Measurements from ENCODE around the gene RAD51B.

RAD51B gene

GRCh38 chr14:68349900-68350629, 530.5 kb downstream of the RAD51B start:
- peaks cover 36% of the 10 kb centered on the region for H3K4me1 Mint-ChIP-seq
- no peak for ATAC-seq
- H3K4me3 Mint-ChIP-seq, result no peak overlapping the region
- H3K9me3 Mint-ChIP-seq, result peaks cover 4% of the 10 kb centered on the region
- peaks cover 12% of the 10 kb centered on the region for H3K36me3 Mint-ChIP-seq
- H3K27me3 Mint-ChIP-seq, result no peaks in the 10 kb centered on the region
- no peak overlapping the region for H3K27ac Mint-ChIP-seq

- H3K4me1 Mint-ChIP-seq, result peaks cover 40% of the 10 kb centered on the region
- ATAC-seq, result no peak
- H3K27ac Mint-ChIP-seq, result no peak overlapping the region
- peaks cover 5% of the 10 kb centered on the region for H3K36me3 Mint-ChIP-seq
- H3K4me3 Mint-ChIP-seq, result no peak overlapping the region
- no peaks in the 10 kb centered on the region for H3K27me3 Mint-ChIP-seq
- no peaks in the 10 kb centered on the region for H3K9me3 Mint-ChIP-seq
Observed at GRCh38 chr14:68355415-68355814, 535.8 kb downstream of the RAD51B start.

DNA sequence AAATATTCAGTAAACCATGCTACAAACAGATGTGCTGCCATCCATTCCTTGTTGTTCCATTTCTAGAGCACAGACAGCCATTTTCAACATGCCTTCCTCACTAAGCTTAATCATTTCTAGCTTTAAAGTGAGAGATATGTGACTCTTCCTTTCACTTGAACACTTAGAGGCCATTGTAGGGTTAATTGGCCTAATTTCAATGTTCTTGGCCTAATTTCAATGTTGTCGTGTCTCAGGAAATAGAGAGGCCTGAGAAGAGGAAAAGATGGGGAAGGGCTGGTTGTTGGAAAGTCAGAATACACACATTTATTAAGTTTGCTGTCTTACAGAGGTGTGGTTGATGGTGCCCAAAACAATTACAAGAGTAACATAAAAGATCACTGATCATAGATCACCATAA, 538.2 kb downstream of the RAD51B start:
- no peak overlapping the region for H3K4me3 Mint-ChIP-seq
- no peaks in the 10 kb centered on the region for H3K9me3 Mint-ChIP-seq
- no peaks in the 10 kb centered on the region for H3K27me3 Mint-ChIP-seq
- peaks cover 8% of the 10 kb centered on the region for H3K36me3 Mint-ChIP-seq
- H3K4me1 Mint-ChIP-seq, result peaks cover 43% of the 10 kb centered on the region
- peak overlapping the region; percentile 28 for H3K27ac Mint-ChIP-seq
- no peak for ATAC-seq

GRCh38 chr14:68358500-68358899, 538.9 kb downstream of the RAD51B start:
- H3K4me1 Mint-ChIP-seq, result peaks cover 45% of the 10 kb centered on the region
- H3K27me3 Mint-ChIP-seq, result no peaks in the 10 kb centered on the region
- H3K36me3 Mint-ChIP-seq, result peaks cover 8% of the 10 kb centered on the region
- no peak overlapping the region for H3K4me3 Mint-ChIP-seq
- peak overlapping the region; percentile 92 for H3K27ac Mint-ChIP-seq
- no peak for ATAC-seq
- H3K9me3 Mint-ChIP-seq, result no peaks in the 10 kb centered on the region

GRCh38 chr14:68359022-68359836, 539.6 kb downstream of the RAD51B start:
- H3K4me3 Mint-ChIP-seq, result peak overlapping the region; percentile 31
- ATAC-seq, result peak; percentile 44
- no peaks in the 10 kb centered on the region for H3K27me3 Mint-ChIP-seq
- H3K4me1 Mint-ChIP-seq, result peaks cover 52% of the 10 kb centered on the region
- H3K36me3 Mint-ChIP-seq, result peaks cover 8% of the 10 kb centered on the region
- H3K27ac Mint-ChIP-seq, result peak overlapping the region; percentile 92
- H3K9me3 Mint-ChIP-seq, result no peaks in the 10 kb centered on the region

DNA sequence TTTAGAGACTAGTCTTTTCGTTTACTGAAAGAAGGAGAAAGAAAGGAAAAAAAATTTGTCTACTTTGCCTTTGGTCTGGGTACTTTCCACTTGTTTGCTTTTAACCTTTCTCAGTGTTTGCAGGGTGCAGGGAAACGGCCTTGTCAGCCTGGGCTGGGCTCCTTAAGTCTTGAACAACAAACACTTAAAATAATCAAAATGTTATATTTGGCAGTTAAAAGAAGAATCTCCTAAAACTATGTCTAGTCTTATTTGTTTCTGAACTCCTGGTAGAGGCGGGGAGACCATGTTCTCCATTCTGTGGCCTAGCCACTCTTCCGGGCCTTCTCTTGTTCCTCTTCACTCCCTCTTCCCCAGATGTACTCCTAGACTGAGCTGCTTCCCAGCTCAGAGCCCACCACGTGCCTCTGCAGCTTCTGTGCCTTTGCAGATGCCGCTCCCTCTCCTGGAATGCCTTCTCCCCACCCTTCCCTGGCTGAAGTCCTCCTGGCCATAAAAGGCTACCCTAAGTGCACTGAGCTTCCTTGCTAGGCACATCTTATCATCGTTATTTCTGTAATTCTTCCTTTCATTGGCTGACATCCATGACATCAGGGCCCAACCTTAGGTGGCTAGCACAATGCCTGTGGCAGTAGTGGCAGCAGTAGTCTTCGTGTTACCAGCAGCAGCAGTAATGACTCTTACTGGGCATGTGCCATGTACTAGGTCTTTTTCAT, 540.4 kb downstream of the RAD51B start:
- ATAC-seq, result peak; percentile 38
- peak overlapping the region; percentile 92 for H3K27ac Mint-ChIP-seq
- peaks cover 60% of the 10 kb centered on the region for H3K4me1 Mint-ChIP-seq
- no peaks in the 10 kb centered on the region for H3K9me3 Mint-ChIP-seq
- H3K36me3 Mint-ChIP-seq, result peaks cover 8% of the 10 kb centered on the region
- peak overlapping the region; percentile 49 for H3K4me3 Mint-ChIP-seq
- H3K27me3 Mint-ChIP-seq, result no peaks in the 10 kb centered on the region

GRCh38 chr14:68361231-68361630, 541.7 kb downstream of the RAD51B start:
- Mint-ChIP-seq H3K4me3 (no peak overlapping the region), H3K9me3 (no peaks in the 10 kb centered on the region), H3K27me3 (no peaks in the 10 kb centered on the region), H3K36me3 (peaks cover 8% of the 10 kb centered on the region), H3K4me1 (peaks cover 64% of the 10 kb centered on the region), H3K27ac (peak overlapping the region; percentile 92)
- ATAC-seq, result no peak

- peaks cover 8% of the 10 kb centered on the region for H3K36me3 Mint-ChIP-seq
- no peak overlapping the region for H3K4me3 Mint-ChIP-seq
- peak; percentile 72 for ATAC-seq
- no peaks in the 10 kb centered on the region for H3K9me3 Mint-ChIP-seq
- H3K27me3 Mint-ChIP-seq, result no peaks in the 10 kb centered on the region
- peaks cover 72% of the 10 kb centered on the region for H3K4me1 Mint-ChIP-seq
- peak overlapping the region; percentile 92 for H3K27ac Mint-ChIP-seq
Observed at GRCh38 chr14:68362846-68363245, 543.3 kb downstream of the RAD51B start.

DNA sequence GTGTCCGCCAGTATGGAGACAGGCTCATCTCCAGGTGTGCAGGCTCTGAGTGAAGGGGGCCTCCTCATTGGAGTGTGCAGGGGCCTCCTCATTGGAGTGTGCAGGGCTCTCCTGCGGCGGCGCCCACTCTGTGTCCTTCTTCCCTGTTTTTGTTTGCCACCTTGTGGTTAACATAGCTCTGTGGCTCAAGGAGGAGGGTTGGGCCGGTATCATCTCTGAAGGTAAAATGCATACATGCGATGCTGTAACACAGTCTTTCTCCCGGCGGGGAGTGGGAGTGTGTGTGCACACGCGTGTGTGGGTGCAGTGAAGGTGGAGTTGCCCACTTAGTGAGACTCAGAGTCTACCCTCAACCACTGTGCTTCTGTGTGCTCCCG, 543.9 kb downstream of the RAD51B start:
- Mint-ChIP-seq H3K27ac (peak overlapping the region; percentile 92), H3K36me3 (peaks cover 8% of the 10 kb centered on the region), H3K4me3 (peak overlapping the region; percentile 1), H3K4me1 (peaks cover 76% of the 10 kb centered on the region), H3K9me3 (no peaks in the 10 kb centered on the region), H3K27me3 (no peaks in the 10 kb centered on the region)
- ATAC-seq, result peak; percentile 55

- H3K4me3 Mint-ChIP-seq, result peak overlapping the region; percentile 1
- ATAC-seq, result no peak
- no peaks in the 10 kb centered on the region for H3K9me3 Mint-ChIP-seq
- peaks cover 76% of the 10 kb centered on the region for H3K4me1 Mint-ChIP-seq
- H3K27me3 Mint-ChIP-seq, result no peaks in the 10 kb centered on the region
- H3K27ac Mint-ChIP-seq, result peak overlapping the region; percentile 92
- H3K36me3 Mint-ChIP-seq, result peaks cover 8% of the 10 kb centered on the region
Observed at GRCh38 chr14:68363843-68364767, 544.5 kb downstream of the RAD51B start.

GRCh38 chr14:68364792-68365192, 545.2 kb downstream of the RAD51B start:
- Mint-ChIP-seq H3K4me1 (peaks cover 76% of the 10 kb centered on the region), H3K27me3 (no peaks in the 10 kb centered on the region), H3K36me3 (peaks cover 8% of the 10 kb centered on the region), H3K27ac (peak overlapping the region; percentile 92), H3K9me3 (no peaks in the 10 kb centered on the region), H3K4me3 (no peak overlapping the region)
- ATAC-seq, result no peak

DNA sequence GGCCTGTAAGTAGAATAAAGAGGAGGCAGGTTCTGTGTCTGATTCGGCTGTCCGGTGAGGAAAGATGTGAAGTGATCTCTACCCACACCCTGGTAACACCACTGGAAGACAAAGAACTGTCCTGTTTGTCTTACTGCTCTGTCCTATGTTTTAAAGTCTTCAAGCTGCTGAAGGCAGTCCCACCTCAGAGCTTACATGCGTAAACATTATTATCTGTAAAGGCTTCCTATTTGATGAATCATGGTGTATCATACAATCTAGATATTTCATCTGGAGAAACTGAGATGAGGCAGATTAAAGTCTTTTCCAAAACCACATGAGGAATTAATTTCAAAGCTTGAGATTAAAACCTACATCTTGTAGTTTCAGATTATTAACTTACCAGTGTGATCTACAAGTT, 545.6 kb downstream of the RAD51B start:
- Mint-ChIP-seq H3K27ac (peak overlapping the region; percentile 92), H3K36me3 (peaks cover 5% of the 10 kb centered on the region), H3K4me1 (peaks cover 76% of the 10 kb centered on the region), H3K4me3 (no peak overlapping the region), H3K27me3 (no peaks in the 10 kb centered on the region), H3K9me3 (no peaks in the 10 kb centered on the region)
- ATAC-seq, result no peak

GRCh38 chr14:68366656-68367055, 547.1 kb downstream of the RAD51B start:
- ATAC-seq, result no peak
- Mint-ChIP-seq H3K36me3 (no peaks in the 10 kb centered on the region), H3K4me1 (peaks cover 73% of the 10 kb centered on the region)

DNA sequence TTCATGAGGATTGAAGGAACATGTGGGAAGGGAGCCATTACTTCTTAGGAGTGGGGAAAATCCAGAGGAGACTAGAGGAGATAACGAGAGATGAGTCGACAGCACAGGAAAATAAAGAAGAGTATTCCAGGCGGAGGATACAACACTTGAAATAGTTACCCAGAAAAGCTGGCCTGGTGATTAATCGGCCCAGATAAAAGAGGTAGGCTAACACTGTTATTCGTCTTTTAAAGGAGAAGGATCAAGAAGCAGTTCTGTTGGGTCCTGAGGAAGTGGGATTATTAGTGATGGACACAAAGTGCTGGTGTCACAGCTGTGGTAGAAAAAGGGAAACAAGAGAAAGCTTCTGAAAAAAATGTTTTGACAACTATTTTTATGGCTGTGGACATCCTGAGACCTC, 548.0 kb downstream of the RAD51B start:
- Mint-ChIP-seq H3K27me3 (no peaks in the 10 kb centered on the region), H3K4me3 (no peak overlapping the region), H3K36me3 (no peaks in the 10 kb centered on the region), H3K4me1 (peaks cover 80% of the 10 kb centered on the region), H3K27ac (peak overlapping the region; percentile 71), H3K9me3 (no peaks in the 10 kb centered on the region)
- ATAC-seq, result peak; percentile 42

More at GRCh38 chr14:68366656-68367055, 547.1 kb downstream of the RAD51B start:
- no peak overlapping the region for H3K4me3 Mint-ChIP-seq
- H3K27me3 Mint-ChIP-seq, result no peaks in the 10 kb centered on the region
- H3K27ac Mint-ChIP-seq, result peak overlapping the region; percentile 32
- H3K9me3 Mint-ChIP-seq, result no peaks in the 10 kb centered on the region
